ENCODE data around the gene LUZP1.
"Not testable (repeated sequence)": the region's sequence is repeated elsewhere in the genome, so short reads cannot be mapped to it uniquely, and the experiment has no call there.

The LUZP1 gene

GRCh38 chr1:23168445-23169194 lies at the start of gene LUZP1:
Gene LUZP1 (minus strand): TSS chr1:23168856.
- DNase-seq: peak; percentile 86

GRCh38 chr1:23217421-23218115 lies 48.9 kb upstream of the LUZP1 start, which contains the start of gene HTR1D:
Gene HTR1D (minus strand): TSS chr1:23217502. CDS start chr1:23194219, 23,283 bp downstream.
- DNase-seq: no peak

- no peak for DNase-seq
These were observed 48.2 kb upstream of the LUZP1 start for GRCh38 chr1:23216771-23217420.

- no peak for DNase-seq
These were observed 47.2 kb upstream of the LUZP1 start for GRCh38 chr1:23215751-23216449.

GRCh38 chr1:23215291-23215690 lies 46.6 kb upstream of the LUZP1 start:
- DNase-seq: no peak

GRCh38 chr1:23214640-23215039 lies 46.0 kb upstream of the LUZP1 start:
- DNase-seq: no peak

GRCh38 chr1:23211955-23212354 lies 43.3 kb upstream of the LUZP1 start:
- no peak for DNase-seq

- no peak for DNase-seq
These were observed 42.3 kb upstream of the LUZP1 start for GRCh38 chr1:23210963-23211362.

GRCh38 chr1:23210351-23210785 lies 41.7 kb upstream of the LUZP1 start:
- peak; percentile 65 for DNase-seq

- no peak for DNase-seq
These were observed 41.1 kb upstream of the LUZP1 start for GRCh38 chr1:23209770-23210169.

- no peak for DNase-seq
These were observed 39.9 kb upstream of the LUZP1 start for GRCh38 chr1:23208527-23208926.

GRCh38 chr1:23207733-23208132 lies 39.1 kb upstream of the LUZP1 start:
- DNase-seq: not testable (repeated sequence)

GRCh38 chr1:23202263-23202749 lies 33.6 kb upstream of the LUZP1 start:
- DNase-seq: no peak

GRCh38 chr1:23200883-23201282 lies 32.2 kb upstream of the LUZP1 start:
- no peak for DNase-seq

- peak; percentile 52 for DNase-seq
These were observed 29.7 kb upstream of the LUZP1 start for GRCh38 chr1:23198373-23198772.

GRCh38 chr1:23196627-23197328 lies 28.1 kb upstream of the LUZP1 start:
- DNase-seq: peak; percentile 96

GRCh38 chr1:23194119-23194984 lies 25.7 kb upstream of the LUZP1 start:
- DNase-seq: peak; percentile 80

- DNase-seq: no peak
These were observed 24.9 kb upstream of the LUZP1 start for GRCh38 chr1:23193391-23194118.

GRCh38 chr1:23191199-23191598 lies 22.5 kb upstream of the LUZP1 start:
- DNase-seq: no peak

GRCh38 chr1:23188936-23189452 lies 20.3 kb upstream of the LUZP1 start:
- DNase-seq: peak; percentile 73
